Thoracic aorta (tissue), 2 donors: Measurements from ENCODE around the gene TEX54. TPM values are rescaled to one million over a fixed set of nuclear protein-coding genes. Genes with fewer than 3 reads are reported as not detected.

ENCODE experiments used
- ATAC-seq: fragments of 150-250 bp; one replicate; pipeline ENCODE4 v1.8.0; 2017; ENCODE audit warnings: low read depth; ENCODE audit not compliant: insufficient number of reproducible peaks, low FRiP score
- DNase-seq: peaks from one replicate; pipeline ENCODE4 v3.0.0-alpha.2; 2020; ENCODE audit warnings: low spot score
- H3K27ac ChIP-seq, 2 donors: fragments of 200-600 bp; sonication (generic); 1 replicate in 1 of 2; 2 replicates in 1 of 2; pipeline ENCODE4 v1.5.1; 2016; ENCODE audit warnings: mild to moderate bottlenecking in 2 of 2, moderate library complexity in 2 of 2
- H3K27me3 ChIP-seq: fragments of 200-600 bp; sonication (generic); replicated peaks from 2 replicates; pipeline ENCODE4 v1.6.0; 2016; ENCODE audit warnings: mild to moderate bottlenecking; ENCODE audit not compliant: insufficient read depth
- H3K36me3 ChIP-seq: fragments of 200-600 bp; sonication (generic); one replicate; pipeline ENCODE4 v1.5.1; 2016
- H3K4me1 ChIP-seq, 2 donors: fragments of 200-600 bp; sonication (generic); 1 replicate in 1 of 2; 2 replicates in 1 of 2; pipeline versions ENCODE4 v1.5.1 to v1.6.0; 2016; ENCODE audit warnings: low read depth in 2 of 2, mild to moderate bottlenecking in 1 of 2; ENCODE audit not compliant: control insufficient read depth in 1 of 2
- H3K4me3 ChIP-seq: fragments of 200-600 bp; sonication (generic); 2 replicates; pipeline ENCODE4 v1.5.1; 2016; ENCODE audit warnings: mild to moderate bottlenecking
- H3K9me3 ChIP-seq: fragments of 200-600 bp; sonication (generic); 2 replicates; pipeline ENCODE4 v1.5.1; 2016
- CTCF ChIP-seq: fragments of 200-600 bp; sonication (generic); IDR thresholded peaks from one replicate; pipeline ENCODE4 v1.5.1; 2019; ENCODE audit warnings: antibody characterized with exemption
- total RNA-seq, 2 donors: library from RNA; depleted of rRNA; stranded (reverse); fragments of >200 nt; gene quantifications; one replicate each; pipeline versions ENCODE4 v1.1.0 to v1.2.3, GENCODE V29; 2016

The TEX54 gene
- total RNA-seq, 2 donors from 2014 or later, result not detected

- peaks cover 6% of the 10 kb centered on the region for H3K36me3 ChIP-seq
- no peaks in the 10 kb centered on the region for H3K9me3 ChIP-seq
- H3K27me3 ChIP-seq, result no peaks in the 10 kb centered on the region
- H3K4me3 ChIP-seq, result peak within 1 kb of the TSS; percentile 82
- peak; percentile 11 for TF ChIP-seq CTCF
- H3K4me1 ChIP-seq, result peaks cover 13 to 45% of the 10 kb centered on the region in 2 donors
- peak; percentile 100 for DNase-seq
- ATAC-seq, result peak; percentile 85
- peak within 1 kb of the TSS; percentile 95 to 96 for H3K27ac ChIP-seq
Observed at GRCh38 chr11:62787005-62787759, 45.5 kb downstream of the TEX54 start, which contains the start of gene TMEM179B. Gene TMEM179B, plus strand, starts transcription at chr11:62787402. Its CDS starts 30 bp downstream, at chr11:62787432.

GRCh38 chr11:62786318-62787004 lies 46.2 kb downstream of the TEX54 start:
- DNase-seq (peak; percentile 66), ATAC-seq (peak; percentile 78)
- H3K9me3 ChIP-seq, result no peaks in the 10 kb centered on the region
- H3K27ac ChIP-seq, result peak overlapping the region; percentile 95 to 96
- H3K36me3 ChIP-seq, result peaks cover 6% of the 10 kb centered on the region
- no peaks in the 10 kb centered on the region for H3K27me3 ChIP-seq
- H3K4me3 ChIP-seq, result peak overlapping the region; percentile 82
- H3K4me1 ChIP-seq, result peaks cover 13 to 43% of the 10 kb centered on the region in 2 donors
- peak; percentile 92 for TF ChIP-seq CTCF

GRCh38 chr11:62782753-62783152 lies 49.9 kb downstream of the TEX54 start:
- H3K36me3 ChIP-seq, result peaks cover 18% of the 10 kb centered on the region
- no peak for TF ChIP-seq CTCF
- H3K27me3 ChIP-seq, result no peaks in the 10 kb centered on the region
- no peak overlapping the region for H3K4me3 ChIP-seq
- DNase-seq (no peak), ATAC-seq (no peak)
- peaks cover 0 to 9% of the 10 kb centered on the region in 2 donors for H3K4me1 ChIP-seq
- H3K9me3 ChIP-seq, result no peaks in the 10 kb centered on the region
- no peak overlapping the region for H3K27ac ChIP-seq

Other genes starting within 250 kb of the TEX54 start
- gene TUT1, start 241.3 kb downstream of the TEX54 start, total RNA-seq, result 10 to 100 TPM in 1 of 2 donors, 1 to 10 TPM in 1; 9.5 to 12.5 TPM
- gene MTA2, start 231.0 kb downstream of the TEX54 start, total RNA-seq, result 100 to 1,000 TPM in 1 of 2 donors, 10 to 100 TPM in 1; 55.9 to 124 TPM
- 100 to 1,000 TPM; 106 to 111 TPM for gene EML3, start 220.1 kb downstream of the TEX54 start, total RNA-seq
- gene ROM1, start 219.6 kb downstream of the TEX54 start, total RNA-seq, result 10 to 100 TPM; 11.4 to 12.6 TPM
- gene B3GAT3, start 210.9 kb downstream of the TEX54 start, total RNA-seq, result 10 to 100 TPM; 27.5 to 30.3 TPM
- 100 to 1,000 TPM; 120 to 159 TPM for gene GANAB, start 186.2 kb downstream of the TEX54 start, total RNA-seq
- gene INTS5, start 179.5 kb downstream of the TEX54 start, total RNA-seq, result 10 to 100 TPM; 16.4 to 24.3 TPM
- 10 to 100 TPM; 20.5 to 28.6 TPM for gene C11orf98, start 167.6 kb downstream of the TEX54 start, total RNA-seq
- 1 to 10 TPM; 1.5 to 2.9 TPM for gene CSKMT, start 167.5 kb downstream of the TEX54 start, total RNA-seq
- gene UQCC3, start 161.2 kb downstream of the TEX54 start, total RNA-seq, result 1 to 10 TPM; 2.3 to 7.3 TPM
- gene LBHD1, start 160.6 kb downstream of the TEX54 start, total RNA-seq, result 1 to 10 TPM; 3.7 to 7.8 TPM
- 100 to 1,000 TPM in 1 of 2 donors, 10 to 100 TPM in 1; 88.6 to 159 TPM for gene UBXN1, start 153.8 kb downstream of the TEX54 start, total RNA-seq
- gene LRRN4CL, start 143.3 kb downstream of the TEX54 start, total RNA-seq, result 10 to 100 TPM; 10.5 to 22.5 TPM
- 10 to 100 TPM; 14.0 to 50.9 TPM for gene BSCL2, start 125.4 kb downstream of the TEX54 start, total RNA-seq
- gene GNG3, start 125.2 kb downstream of the TEX54 start, total RNA-seq, result not detected
- gene HNRNPUL2, start 105.4 kb downstream of the TEX54 start, total RNA-seq, result 10 to 100 TPM; 21.3 to 41.8 TPM
- gene TTC9C, start 104.4 kb downstream of the TEX54 start, total RNA-seq, result 10 to 100 TPM in 1 of 2 donors, 1 to 10 TPM in 1; 9.1 to 14.5 TPM
- gene ZBTB3, start 78.7 kb downstream of the TEX54 start, total RNA-seq, result 1 to 10 TPM; 6.2 to 7.6 TPM
- 10 to 100 TPM; 37.0 to 54.4 TPM for gene POLR2G, start 71.3 kb downstream of the TEX54 start, total RNA-seq
- 10 to 100 TPM; 18.5 to 22.2 TPM for gene TAF6L, start 61.4 kb downstream of the TEX54 start, total RNA-seq
- gene TMEM179B, start 45.4 kb downstream of the TEX54 start, total RNA-seq, result 10 to 100 TPM; 45.6 to 70.8 TPM
- gene TMEM223, start 40.8 kb downstream of the TEX54 start, total RNA-seq, result 10 to 100 TPM; 11.1 to 30.2 TPM
- gene NXF1, start 27.4 kb downstream of the TEX54 start, total RNA-seq, result 100 to 1,000 TPM in 1 of 2 donors, 10 to 100 TPM in 1; 82.9 to 109 TPM
- gene STX5, start 790 bp downstream of the TEX54 start, total RNA-seq, result 10 to 100 TPM; 32.0 to 46.8 TPM
- 10 to 100 TPM; 19.8 to 55.2 TPM for gene WDR74, start 6.7 kb upstream of the TEX54 start, total RNA-seq
- 100 to 1,000 TPM; 138 to 739 TPM for gene SLC3A2, start 48.1 kb upstream of the TEX54 start, total RNA-seq
- not detected for gene CHRM1, start 88.5 kb upstream of the TEX54 start, total RNA-seq
- gene SLC22A6, start 152.1 kb upstream of the TEX54 start, total RNA-seq, result not detected
- not detected for gene SLC22A8, start 183.0 kb upstream of the TEX54 start, total RNA-seq